Cardiac muscle cell (in vitro differentiated cells and primary cell): ENCODE data around the gene IL1RN. TPM values are rescaled to one million over a fixed set of nuclear protein-coding genes. Genes with fewer than 3 reads are reported as not detected.

Source experiments
- DNase-seq, 2 donors: peaks; one replicate each; pipeline versions ENCODE4 v3.0.0 to v3.0.0-alpha.2; 2010 to 2017; ENCODE audit warnings: low read depth in 1 of 2, low spot score in 1 of 2
- H3K27ac ChIP-seq: fragments of 200-600 bp; sonication (generic); 2 replicates; pipeline ENCODE4 v1.5.1; 2016
- H3K27me3 ChIP-seq: fragments of 200-600 bp; sonication (generic); 2 replicates; pipeline ENCODE4 v1.6.0; 2016; ENCODE audit warnings: control low read depth
- H3K36me3 ChIP-seq: fragments of 200-600 bp; sonication (generic); 2 replicates; pipeline ENCODE4 v1.5.1; 2016; ENCODE audit warnings: control low read depth
- H3K4me1 ChIP-seq: fragments of 200-600 bp; sonication (generic); 2 replicates; pipeline ENCODE4 v1.8.1; 2017; ENCODE audit warnings: low read depth, mild to moderate bottlenecking, mixed run types
- H3K4me3 ChIP-seq: fragments of 200-600 bp; sonication (generic); 2 replicates; pipeline ENCODE4 v1.5.1; 2016; ENCODE audit warnings: mild to moderate bottlenecking
- H3K9me3 ChIP-seq: fragments of 200-600 bp; sonication (generic); 2 replicates; pipeline ENCODE4 v1.5.1; 2017; ENCODE audit warnings: low read depth, mild to moderate bottlenecking, control low read depth
- polyA plus RNA-seq: library from polyadenylated mRNA; unstranded; fragments of >200 nt; fragmentation: Nextera tagmentation; extraction: Ambion mirVana; gene quantifications from 2 replicates; pipeline ENCODE4 v1.2.1, GENCODE V29; 2016
- total RNA-seq: library from RNA; depleted of rRNA; stranded (reverse); fragments of >200 nt; gene quantifications from 2 replicates; pipeline ENCODE4 v1.2.3, GENCODE V29; 2016
- TF ChIP-seq, protein P1 (sequence below): IDR thresholded peaks from 2 replicates; pipeline ENCODE4 v1.5.1; 2012; ENCODE audit warnings: low read depth, mild to moderate bottlenecking, low read length

Gene IL1RN
- total and polyA plus RNA-seq, 2 experiments from 2014 or later: not detected

- no peak overlapping the region for H3K4me3 ChIP-seq
- peak in 1 of 2 donors; percentile 52 for DNase-seq
- TF ChIP-seq, protein P1, sequence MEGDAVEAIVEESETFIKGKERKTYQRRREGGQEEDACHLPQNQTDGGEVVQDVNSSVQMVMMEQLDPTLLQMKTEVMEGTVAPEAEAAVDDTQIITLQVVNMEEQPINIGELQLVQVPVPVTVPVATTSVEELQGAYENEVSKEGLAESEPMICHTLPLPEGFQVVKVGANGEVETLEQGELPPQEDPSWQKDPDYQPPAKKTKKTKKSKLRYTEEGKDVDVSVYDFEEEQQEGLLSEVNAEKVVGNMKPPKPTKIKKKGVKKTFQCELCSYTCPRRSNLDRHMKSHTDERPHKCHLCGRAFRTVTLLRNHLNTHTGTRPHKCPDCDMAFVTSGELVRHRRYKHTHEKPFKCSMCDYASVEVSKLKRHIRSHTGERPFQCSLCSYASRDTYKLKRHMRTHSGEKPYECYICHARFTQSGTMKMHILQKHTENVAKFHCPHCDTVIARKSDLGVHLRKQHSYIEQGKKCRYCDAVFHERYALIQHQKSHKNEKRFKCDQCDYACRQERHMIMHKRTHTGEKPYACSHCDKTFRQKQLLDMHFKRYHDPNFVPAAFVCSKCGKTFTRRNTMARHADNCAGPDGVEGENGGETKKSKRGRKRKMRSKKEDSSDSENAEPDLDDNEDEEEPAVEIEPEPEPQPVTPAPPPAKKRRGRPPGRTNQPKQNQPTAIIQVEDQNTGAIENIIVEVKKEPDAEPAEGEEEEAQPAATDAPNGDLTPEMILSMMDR: no peak
- no peaks in the 10 kb centered on the region for H3K36me3 ChIP-seq
- H3K27ac ChIP-seq: no peak overlapping the region
- H3K4me1 ChIP-seq: no peaks in the 10 kb centered on the region
- H3K9me3 ChIP-seq: no peaks in the 10 kb centered on the region
- no peaks in the 10 kb centered on the region for H3K27me3 ChIP-seq
Observed at GRCh38 chr2:113124181-113124961, 3.0 kb upstream of the IL1RN start.

DNA sequence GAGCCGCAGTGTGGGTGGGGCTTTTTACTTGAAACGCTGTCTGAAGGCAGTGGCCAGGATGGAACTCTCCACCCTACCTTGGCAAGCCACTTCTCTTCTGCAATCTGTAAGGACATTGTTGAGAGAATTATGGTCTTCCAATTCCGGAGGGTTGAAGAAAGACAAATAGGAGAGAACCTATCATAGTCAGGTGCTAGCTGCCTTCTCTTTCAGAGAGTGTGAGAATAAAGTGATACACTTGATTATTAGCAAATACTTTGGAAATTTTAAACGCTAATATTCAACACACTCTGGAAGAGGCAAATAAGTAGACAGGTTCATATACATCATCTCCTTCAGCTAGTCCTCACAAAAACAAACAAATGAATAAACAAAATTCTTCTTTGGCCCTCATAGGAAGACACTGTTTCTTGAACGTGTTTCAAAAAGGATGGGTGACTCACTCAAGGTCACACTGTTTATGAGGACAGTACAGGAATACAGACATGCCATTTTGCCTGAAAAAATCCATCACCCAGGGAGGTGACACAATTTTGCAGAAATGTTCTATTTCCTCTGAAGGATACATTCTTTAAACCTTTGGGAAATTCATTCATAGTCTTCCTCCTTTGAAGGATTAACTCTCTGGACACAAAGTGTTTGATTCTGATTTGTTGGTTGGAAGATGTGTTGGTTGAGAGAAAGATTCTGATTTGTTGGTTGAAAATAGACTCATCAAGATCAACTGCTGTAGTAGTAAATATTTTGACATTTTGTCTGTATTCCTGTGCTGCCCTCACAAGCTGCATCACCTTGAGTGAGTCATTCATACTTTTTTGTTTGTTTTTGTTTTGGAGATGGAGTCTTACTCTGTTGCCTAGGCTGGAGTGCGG is 2.2 kb upstream of the IL1RN start:
- H3K4me1 ChIP-seq: no peaks in the 10 kb centered on the region
- no peak overlapping the region for H3K27ac ChIP-seq
- TF ChIP-seq, protein P1: no peak
- no peak overlapping the region for H3K4me3 ChIP-seq
- H3K9me3 ChIP-seq: no peaks in the 10 kb centered on the region
- no peak for DNase-seq
- H3K27me3 ChIP-seq: no peaks in the 10 kb centered on the region
- H3K36me3 ChIP-seq: no peaks in the 10 kb centered on the region

- Histone ChIP-seq H3K27me3 (no peaks in the 10 kb centered on the region), H3K4me1 (no peaks in the 10 kb centered on the region), H3K4me3 (no peak overlapping the region), H3K27ac (no peak overlapping the region), H3K36me3 (no peaks in the 10 kb centered on the region), H3K9me3 (no peaks in the 10 kb centered on the region)
- no peak for DNase-seq
- TF ChIP-seq, protein P1: no peak
Observed at GRCh38 chr2:113127646-113128570, 510 bp downstream of the IL1RN start.

DNA sequence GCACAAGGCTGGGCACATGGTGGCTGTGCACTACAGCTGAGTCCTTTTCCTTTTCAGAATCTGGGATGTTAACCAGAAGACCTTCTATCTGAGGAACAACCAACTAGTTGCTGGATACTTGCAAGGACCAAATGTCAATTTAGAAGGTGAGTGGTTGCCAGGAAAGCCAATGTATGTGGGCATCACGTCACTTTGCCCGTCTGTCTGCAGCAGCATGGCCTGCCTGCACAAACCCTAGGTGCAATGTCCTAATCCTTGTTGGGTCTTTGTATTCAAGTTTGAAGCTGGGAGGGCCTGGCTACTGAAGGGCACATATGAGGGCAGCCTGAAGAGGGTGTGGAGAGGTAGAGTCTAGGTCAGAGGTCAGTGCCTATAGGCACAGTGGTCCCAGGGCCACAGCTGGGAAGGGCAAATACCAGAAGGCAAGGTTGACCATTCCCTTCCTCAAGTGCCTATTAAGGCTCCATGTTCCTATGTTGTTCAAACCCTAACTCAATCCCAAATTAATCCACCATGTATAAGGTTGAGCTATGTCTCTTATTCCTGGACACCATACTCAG is 2.2 kb downstream of the IL1RN start:
- Histone ChIP-seq H3K9me3 (no peaks in the 10 kb centered on the region), H3K4me1 (no peaks in the 10 kb centered on the region), H3K36me3 (no peaks in the 10 kb centered on the region), H3K4me3 (no peak overlapping the region), H3K27ac (no peak overlapping the region), H3K27me3 (no peaks in the 10 kb centered on the region)
- TF ChIP-seq, protein P1: no peak
- DNase-seq: no peak
